Endothelial cell (in vitro differentiated cells): ENCODE data around the gene DLX4. TPM values are rescaled to one million over a fixed set of nuclear protein-coding genes. Genes with fewer than 3 reads are reported as not detected.
A peak's percentile ranks its signal among the peaks of the same experiment; 100 is the strongest.

Experiments used
- DNase-seq: peaks from one replicate; pipeline ENCODE4 v3.0.0; 2021; ENCODE audit warnings: low spot score
- H3K27ac Mint-ChIP-seq: one replicate; pipeline ENCODE4 v1.8.0; 2021; ENCODE audit warnings: mixed read lengths, inconsistent platforms; ENCODE audit not compliant: unreplicated experiment
- H3K27me3 Mint-ChIP-seq: one replicate; pipeline ENCODE4 v1.8.0; 2021; ENCODE audit warnings: mild to moderate bottlenecking, moderate library complexity, mixed read lengths, inconsistent platforms; ENCODE audit not compliant: unreplicated experiment
- H3K36me3 Mint-ChIP-seq: one replicate; pipeline ENCODE4 v1.8.0; 2021; ENCODE audit warnings: mild to moderate bottlenecking, low read depth, mixed read lengths, inconsistent platforms; ENCODE audit not compliant: unreplicated experiment
- H3K4me1 Mint-ChIP-seq: one replicate; pipeline ENCODE4 v1.8.0; 2021; ENCODE audit warnings: mild to moderate bottlenecking, mixed read lengths, inconsistent platforms; ENCODE audit not compliant: unreplicated experiment
- H3K4me3 Mint-ChIP-seq: one replicate; pipeline ENCODE4 v1.8.0; 2021; ENCODE audit warnings: mild to moderate bottlenecking, mixed read lengths, inconsistent platforms; ENCODE audit not compliant: unreplicated experiment
- H3K9me3 Mint-ChIP-seq: one replicate; pipeline ENCODE4 v1.8.0; 2021; ENCODE audit warnings: mixed read lengths, inconsistent platforms; ENCODE audit not compliant: unreplicated experiment
- CTCF ChIP-seq: fragments of 200-600 bp; sonication (generic); IDR thresholded peaks from one replicate; pipeline ENCODE4 v1.5.0; 2021; ENCODE audit warnings: antibody characterized with exemption; ENCODE audit not compliant: unreplicated experiment
- total RNA-seq: library from RNA; stranded (reverse); fragmentation: NEBNext Ultra II Directional; extraction: Animal tissue kit (Norgen Biotek cat#: 25700); gene quantifications from one replicate; pipeline ENCODE4 v1.2.1, GENCODE V29; 2021; ENCODE audit not compliant: unreplicated experiment

The DLX4 gene
- total RNA-seq, 1 donor from 2014 or later = 0.36 TPM

GRCh38 chr17:49976163-49976827 lies 7.3 kb downstream of the DLX4 start:
- peaks cover 7% of the 10 kb centered on the region for H3K4me1 Mint-ChIP-seq
- peaks cover 20% of the 10 kb centered on the region for H3K27me3 Mint-ChIP-seq
- H3K27ac Mint-ChIP-seq = peak overlapping the region; percentile 16
- no peak for TF ChIP-seq CTCF
- no peaks in the 10 kb centered on the region for H3K36me3 Mint-ChIP-seq
- no peaks in the 10 kb centered on the region for H3K9me3 Mint-ChIP-seq
- no peak overlapping the region for H3K4me3 Mint-ChIP-seq
- no peak for DNase-seq

GRCh38 chr17:49976828-49977202 lies 7.8 kb downstream of the DLX4 start:
- Mint-ChIP-seq H3K27me3 (peaks cover 21% of the 10 kb centered on the region), H3K4me3 (no peak overlapping the region), H3K4me1 (peaks cover 4% of the 10 kb centered on the region), H3K36me3 (no peaks in the 10 kb centered on the region), H3K9me3 (no peaks in the 10 kb centered on the region), H3K27ac (no peak overlapping the region)
- TF ChIP-seq CTCF = no peak
- no peak for DNase-seq

- Mint-ChIP-seq H3K27me3 (peaks cover 23% of the 10 kb centered on the region), H3K4me1 (peaks cover 4% of the 10 kb centered on the region), H3K4me3 (no peak overlapping the region), H3K36me3 (no peaks in the 10 kb centered on the region), H3K27ac (no peak overlapping the region), H3K9me3 (no peaks in the 10 kb centered on the region)
- TF ChIP-seq CTCF = no peak
- no peak for DNase-seq
Observed at GRCh38 chr17:49977463-49978389, 8.7 kb downstream of the DLX4 start.

GRCh38 chr17:49978501-49978900 lies 9.5 kb downstream of the DLX4 start:
- no peak for DNase-seq
- TF ChIP-seq CTCF = no peak
- peaks cover 18% of the 10 kb centered on the region for H3K27me3 Mint-ChIP-seq
- H3K4me1 Mint-ChIP-seq = peaks cover 4% of the 10 kb centered on the region
- H3K4me3 Mint-ChIP-seq = no peak overlapping the region
- H3K9me3 Mint-ChIP-seq = no peaks in the 10 kb centered on the region
- no peak overlapping the region for H3K27ac Mint-ChIP-seq
- no peaks in the 10 kb centered on the region for H3K36me3 Mint-ChIP-seq
